H7 (cell line): ENCODE data around the gene CYP3A5. TPM values are rescaled to one million over a fixed set of nuclear protein-coding genes. Genes with fewer than 3 reads are reported as not detected.
"Not testable (repeated sequence)": the region's sequence is repeated elsewhere in the genome, so short reads cannot be mapped to it uniquely, and the experiment has no call there.

Source experiments
- DNase-seq: peaks from one replicate; pipeline ENCODE4 v3.0.0; 2012
- H3K27me3 ChIP-seq: 2 replicates; pipeline ENCODE4 v1.6.0; 2011; ENCODE audit warnings: mild to moderate bottlenecking, low read length; ENCODE audit not compliant: control insufficient read depth, insufficient read depth
- H3K36me3 ChIP-seq: replicated peaks from 2 replicates; pipeline ENCODE4 v1.5.1; 2011; ENCODE audit warnings: low read length; ENCODE audit not compliant: control insufficient read depth, insufficient read depth
- H3K4me3 ChIP-seq: 2 replicates; pipeline ENCODE4 v1.5.1; 2011; ENCODE audit warnings: low read depth, mild to moderate bottlenecking, control low read depth, low read length, moderate library complexity; ENCODE audit not compliant: insufficient read depth
- total RNA-seq: library from RNA; depleted of rRNA; stranded (reverse); fragments of >200 nt; shearing (Covaris generic); gene quantifications from 2 replicates; pipeline ENCODE4 v1.2.3, GENCODE V29; 2014

The CYP3A5 gene
- total RNA-seq, 1 experiment from 2014 or later: 0.31 TPM

- Histone ChIP-seq H3K4me3 (no peak overlapping the region), H3K27me3 (no peaks in the 10 kb centered on the region), H3K36me3 (no peaks in the 10 kb centered on the region)
- DNase-seq: no peak
Observed at GRCh38 chr7:99638731-99639130, 41.1 kb downstream of the CYP3A5 start.

- H3K36me3 ChIP-seq, DNase-seq, H3K4me3 ChIP-seq: not testable (repeated sequence)
Observed at GRCh38 chr7:99637414-99637813, 42.4 kb downstream of the CYP3A5 start.

GRCh38 chr7:99631295-99632109 is 48.3 kb downstream of the CYP3A5 start:
- Histone ChIP-seq H3K4me3 (no peak overlapping the region), H3K36me3 (peaks cover 19% of the 10 kb centered on the region), H3K27me3 (no peaks in the 10 kb centered on the region)
- peak; percentile 85 for DNase-seq

More at GRCh38 chr7:99637414-99637813, 42.4 kb downstream of the CYP3A5 start:
- not testable (repeated sequence) for H3K27me3 ChIP-seq

- no peak overlapping the region for H3K4me3 ChIP-seq
- peaks cover 32% of the 10 kb centered on the region for H3K36me3 ChIP-seq
- no peak for DNase-seq
- H3K27me3 ChIP-seq: no peaks in the 10 kb centered on the region
Observed at GRCh38 chr7:99629643-99630042, 50.2 kb downstream of the CYP3A5 start.

GRCh38 chr7:99628471-99629465 is 51.0 kb downstream of the CYP3A5 start:
- H3K36me3 ChIP-seq: peaks cover 39% of the 10 kb centered on the region

GRCh38 chr7:99627513-99627912 is 52.3 kb downstream of the CYP3A5 start:
- H3K4me3 ChIP-seq: no peak overlapping the region
- peaks cover 47% of the 10 kb centered on the region for H3K36me3 ChIP-seq
- H3K27me3 ChIP-seq: no peaks in the 10 kb centered on the region
- no peak for DNase-seq

More at GRCh38 chr7:99628471-99629465, 51.0 kb downstream of the CYP3A5 start:
- H3K4me3 ChIP-seq: no peak overlapping the region
- peak; percentile 78 for DNase-seq
- H3K27me3 ChIP-seq: no peaks in the 10 kb centered on the region

- Histone ChIP-seq H3K27me3 (no peaks in the 10 kb centered on the region), H3K36me3 (peaks cover 52% of the 10 kb centered on the region), H3K4me3 (no peak overlapping the region)
- DNase-seq: no peak
Observed at GRCh38 chr7:99626661-99627060, 53.1 kb downstream of the CYP3A5 start.

GRCh38 chr7:99625961-99626360 is 53.8 kb downstream of the CYP3A5 start:
- Histone ChIP-seq H3K36me3 (peaks cover 59% of the 10 kb centered on the region), H3K27me3 (no peaks in the 10 kb centered on the region), H3K4me3 (no peak overlapping the region)
- no peak for DNase-seq

GRCh38 chr7:99625321-99625720 is 54.5 kb downstream of the CYP3A5 start:
- H3K4me3 ChIP-seq: no peak overlapping the region
- DNase-seq: no peak
- peaks cover 62% of the 10 kb centered on the region for H3K36me3 ChIP-seq
- no peaks in the 10 kb centered on the region for H3K27me3 ChIP-seq

GRCh38 chr7:99624484-99624883 is 55.3 kb downstream of the CYP3A5 start:
- Histone ChIP-seq H3K36me3 (peaks cover 64% of the 10 kb centered on the region), H3K4me3 (no peak overlapping the region), H3K27me3 (no peaks in the 10 kb centered on the region)
- DNase-seq: no peak

GRCh38 chr7:99623702-99624447 is 55.9 kb downstream of the CYP3A5 start:
- Histone ChIP-seq H3K4me3 (no peak overlapping the region), H3K27me3 (no peaks in the 10 kb centered on the region), H3K36me3 (peaks cover 65% of the 10 kb centered on the region)
- no peak for DNase-seq

- H3K27me3 ChIP-seq: no peaks in the 10 kb centered on the region
- no peak overlapping the region for H3K4me3 ChIP-seq
- DNase-seq: no peak
- H3K36me3 ChIP-seq: peaks cover 66% of the 10 kb centered on the region
Observed at GRCh38 chr7:99623091-99623693, 56.6 kb downstream of the CYP3A5 start.

- peaks cover 64% of the 10 kb centered on the region for H3K36me3 ChIP-seq
- H3K27me3 ChIP-seq: no peaks in the 10 kb centered on the region
- DNase-seq: no peak
- no peak overlapping the region for H3K4me3 ChIP-seq
Observed at GRCh38 chr7:99622596-99622995, 57.2 kb downstream of the CYP3A5 start.

GRCh38 chr7:99621271-99621670 is 58.5 kb downstream of the CYP3A5 start:
- Histone ChIP-seq H3K27me3 (no peaks in the 10 kb centered on the region), H3K4me3 (no peak overlapping the region), H3K36me3 (peaks cover 58% of the 10 kb centered on the region)
- no peak for DNase-seq
